Calu3 (cell line): ENCODE data around the gene SETD2. TPM values are rescaled to one million over a fixed set of nuclear protein-coding genes. Genes with fewer than 3 reads are reported as not detected.

Source experiments
- BruUV-seq: library from RNA; stranded (reverse); fragments of 400-500 nt; replicated peaks from 2 replicates; lab custom pipeline; 2021; lab: Mats Ljungman, UMichigan
- CTCF ChIA-PET: fragments of 300-600 bp; sonication (Branson Sonifier 250); formaldehyde crosslinking; loops from one replicate; lab custom pipeline; 2022; ENCODE audit warnings: antibody characterized with exemption; lab: Charles Lee
- DNase-seq: peaks from one replicate; pipeline ENCODE4 v3.0.0; 2022
- H3K27ac Mint-ChIP-seq: one replicate; pipeline ENCODE4 v1.8.0; 2022; ENCODE audit warnings: mixed read lengths; ENCODE audit not compliant: unreplicated experiment
- H3K27me3 Mint-ChIP-seq: one replicate; pipeline ENCODE4 v1.8.0; 2022; ENCODE audit warnings: mixed read lengths; ENCODE audit not compliant: unreplicated experiment
- H3K36me3 Mint-ChIP-seq: one replicate; pipeline ENCODE4 v1.8.0; 2022; ENCODE audit warnings: mild to moderate bottlenecking, moderate library complexity, mixed read lengths; ENCODE audit not compliant: insufficient read depth, unreplicated experiment
- H3K4me1 Mint-ChIP-seq: one replicate; pipeline ENCODE4 v1.8.0; 2022; ENCODE audit warnings: mild to moderate bottlenecking, low read depth, mixed read lengths; ENCODE audit not compliant: unreplicated experiment
- H3K4me3 Mint-ChIP-seq: one replicate; pipeline ENCODE4 v1.8.0; 2022; ENCODE audit warnings: mild to moderate bottlenecking, low read depth, moderate library complexity, mixed read lengths; ENCODE audit not compliant: unreplicated experiment
- H3K9me3 Mint-ChIP-seq: one replicate; pipeline ENCODE4 v1.8.0; 2022; ENCODE audit warnings: low read depth, mixed read lengths; ENCODE audit not compliant: unreplicated experiment
- CTCF ChIP-seq: fragments of 200-600 bp; IDR thresholded peaks from one replicate; pipeline ENCODE4 v1.8.0; 2022; ENCODE audit warnings: antibody characterized with exemption; ENCODE audit not compliant: unreplicated experiment
- intact Hi-C: fragments of 100-400 bp; cut with micrococcal nuclease; formaldehyde crosslinking; loops from one replicate; pipeline ENCODE4 v1.10.0; 2022; ENCODE audit not compliant: unreplicated experiment
- total RNA-seq: library from RNA; stranded (reverse); gene quantifications from 2 replicates; pipeline ENCODE4 v1.2.3, GENCODE V29; 2022

SETD2 gene
- total RNA-seq, 1 experiment from 2014 or later = 39.2 TPM

DNA sequence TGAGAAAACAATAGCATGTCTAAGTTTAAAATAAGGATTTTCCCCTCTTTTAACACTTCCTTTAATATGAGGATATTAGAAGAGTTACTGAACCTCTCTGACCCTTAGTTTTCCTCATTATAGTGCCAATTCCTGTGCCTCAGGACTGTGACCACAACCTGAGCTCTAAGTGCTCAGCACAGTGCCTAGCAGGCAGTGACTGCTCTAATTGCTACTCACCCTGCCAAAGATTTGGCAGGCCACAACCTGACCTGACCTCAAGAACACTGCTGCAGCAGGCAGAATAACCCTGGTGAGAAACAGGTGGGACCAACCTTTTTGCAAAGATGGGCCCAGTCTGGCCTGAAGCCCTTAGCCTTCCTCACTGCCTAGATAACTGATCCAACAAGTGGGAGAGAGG, 148.8 kb downstream of the SETD2 start:
- Mint-ChIP-seq H3K4me3 (no peak overlapping the region), H3K4me1 (no peaks in the 10 kb centered on the region), H3K9me3 (no peaks in the 10 kb centered on the region), H3K27ac (no peak overlapping the region), H3K27me3 (no peaks in the 10 kb centered on the region), H3K36me3 (peaks cover 32% of the 10 kb centered on the region)
- CTCF ChIA-PET = no interaction called here
- no peak for TF ChIP-seq CTCF
- no TSS peak for BruUV-seq
- no peak for DNase-seq
- intact Hi-C loops = no loop called here

DNA sequence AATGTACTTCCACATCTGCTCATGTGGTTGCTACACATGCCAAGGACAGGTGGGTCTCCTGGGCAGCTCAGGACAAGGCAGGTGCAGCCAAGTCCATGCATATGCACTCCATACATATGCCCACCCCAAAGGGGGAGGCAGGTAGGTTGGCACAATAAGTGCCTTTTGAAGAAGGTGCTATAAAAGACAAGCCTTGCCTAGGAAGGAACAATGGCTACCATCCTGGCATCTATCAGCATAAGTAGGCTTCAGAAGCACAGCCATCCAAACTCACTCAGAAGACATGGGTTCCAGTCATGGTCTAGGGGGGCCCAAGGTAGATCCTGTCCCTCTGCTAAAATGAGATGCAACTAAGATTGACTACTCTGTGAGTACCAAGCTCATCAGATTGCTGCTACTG, 149.9 kb downstream of the SETD2 start:
- CTCF ChIA-PET = no interaction called here
- H3K4me3 Mint-ChIP-seq = no peak overlapping the region
- no peaks in the 10 kb centered on the region for H3K4me1 Mint-ChIP-seq
- H3K27me3 Mint-ChIP-seq = no peaks in the 10 kb centered on the region
- H3K27ac Mint-ChIP-seq = no peak overlapping the region
- peaks cover 41% of the 10 kb centered on the region for H3K36me3 Mint-ChIP-seq
- TF ChIP-seq CTCF = no peak
- no peak for DNase-seq
- H3K9me3 Mint-ChIP-seq = no peaks in the 10 kb centered on the region
- BruUV-seq = no TSS peak
- intact Hi-C loops = no loop called here

DNA sequence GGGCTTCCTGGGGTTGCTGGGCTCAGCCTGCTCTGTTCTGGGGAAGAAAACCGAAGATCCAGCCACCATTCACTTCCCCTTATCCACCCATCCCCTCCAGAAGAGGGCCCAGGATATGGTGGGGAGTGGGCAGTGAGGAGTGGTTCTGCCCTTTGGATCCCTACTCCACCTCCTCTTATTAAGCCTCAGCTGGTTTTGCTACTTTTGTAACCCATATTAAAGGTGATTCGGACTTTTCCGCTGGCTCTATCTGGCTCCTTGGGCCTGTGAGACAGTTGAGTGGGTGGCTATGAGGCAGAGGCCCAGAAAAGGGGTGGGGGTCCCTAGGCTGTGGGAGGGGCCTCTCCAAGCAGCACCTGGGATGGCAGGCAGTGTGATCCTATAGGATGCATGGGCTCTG, 150.7 kb downstream of the SETD2 start:
- H3K36me3 Mint-ChIP-seq = peaks cover 37% of the 10 kb centered on the region
- no peak for TF ChIP-seq CTCF
- no peak for DNase-seq
- no peaks in the 10 kb centered on the region for H3K27me3 Mint-ChIP-seq
- H3K27ac Mint-ChIP-seq = no peak overlapping the region
- intact Hi-C loops = no loop called here
- CTCF ChIA-PET = no interaction called here
- H3K9me3 Mint-ChIP-seq = no peaks in the 10 kb centered on the region
- BruUV-seq = no TSS peak
- H3K4me1 Mint-ChIP-seq = no peaks in the 10 kb centered on the region
- H3K4me3 Mint-ChIP-seq = no peak overlapping the region

GRCh38 chr3:47012342-47013230, 151.3 kb downstream of the SETD2 start:
- H3K4me1 Mint-ChIP-seq = no peaks in the 10 kb centered on the region
- no peaks in the 10 kb centered on the region for H3K9me3 Mint-ChIP-seq
- TF ChIP-seq CTCF = no peak
- DNase-seq = no peak
- H3K36me3 Mint-ChIP-seq = peaks cover 41% of the 10 kb centered on the region
- BruUV-seq = no TSS peak
- CTCF ChIA-PET = no interaction called here
- intact Hi-C loops = no loop called here
- H3K27me3 Mint-ChIP-seq = no peaks in the 10 kb centered on the region
- no peak overlapping the region for H3K4me3 Mint-ChIP-seq
- H3K27ac Mint-ChIP-seq = no peak overlapping the region
